Mesenteric fat pad (tissue), 1 donor: Measurements from ENCODE around the gene TCEA3. TPM values are rescaled to one million over a fixed set of nuclear protein-coding genes. Genes with fewer than 3 reads are reported as not detected.

ENCODE experiments used
- DNase-seq: peaks from one replicate; pipeline ENCODE4 v3.0.0-alpha.2; 2020; ENCODE audit warnings: low spot score
- long read RNA-seq: library from polyadenylated mRNA; unstranded; transcript quantifications from one replicate; pipeline ENCODE4 v2.0.0, GENCODE V29; 2020
- total RNA-seq: library from RNA; stranded (reverse); fragmentation: NEBNext Ultra II Directional; extraction: Animal tissue kit (Norgen Biotek cat#: 25700); gene quantifications from one replicate; pipeline ENCODE4 v1.2.1, GENCODE V29; 2021
- donor health status: DM: yes; HTN: yes; CAD: no.

The TCEA3 gene
- total RNA-seq, result 8.3 TPM
- long read RNA-seq, transcript TCEA3-203 (11 exons, 1,559 nt), result major isoform, 23 of 29 reads
- long read RNA-seq, partial matches to known transcripts, result 0 of 29 reads
- long read RNA-seq, other reads (novel, unspliced or antisense), result 4 of 29 reads

GRCh38 chr1:23424293-23425192, at the start of gene TCEA3:
Gene TCEA3 (minus strand): TSS chr1:23424748. CDS start chr1:23424633, 115 bp downstream.
- DNase-seq, result no peak

- DNase-seq, result no peak
Observed at GRCh38 chr1:23473037-23473800, 48.7 kb upstream of the TCEA3 start.

GRCh38 chr1:23472351-23473036, 47.9 kb upstream of the TCEA3 start:
- DNase-seq, result no peak

GRCh38 chr1:23471473-23472075, 47.0 kb upstream of the TCEA3 start:
- no peak for DNase-seq

GRCh38 chr1:23470282-23471070, 45.9 kb upstream of the TCEA3 start:
- DNase-seq, result no peak

GRCh38 chr1:23469372-23469982, 44.9 kb upstream of the TCEA3 start:
- no peak for DNase-seq

- no peak for DNase-seq
Observed at GRCh38 chr1:23466423-23466989, 42.0 kb upstream of the TCEA3 start.

- no peak for DNase-seq
Observed at GRCh38 chr1:23463286-23463685, 38.7 kb upstream of the TCEA3 start.

GRCh38 chr1:23462766-23463165, 38.2 kb upstream of the TCEA3 start:
- DNase-seq, result no peak

- no peak for DNase-seq
Observed at GRCh38 chr1:23461050-23461449, 36.5 kb upstream of the TCEA3 start.

GRCh38 chr1:23460519-23460918, 36.0 kb upstream of the TCEA3 start:
- no peak for DNase-seq

GRCh38 chr1:23459338-23459757, 34.8 kb upstream of the TCEA3 start:
- DNase-seq, result no peak

GRCh38 chr1:23456226-23456625, 31.7 kb upstream of the TCEA3 start:
- DNase-seq, result no peak

GRCh38 chr1:23453455-23454000, 29.0 kb upstream of the TCEA3 start:
- DNase-seq, result no peak

- DNase-seq, result no peak
Observed at GRCh38 chr1:23452011-23452411, 27.5 kb upstream of the TCEA3 start.

GRCh38 chr1:23451441-23451840, 26.9 kb upstream of the TCEA3 start:
- DNase-seq, result no peak

- DNase-seq, result no peak
Observed at GRCh38 chr1:23450894-23451293, 26.3 kb upstream of the TCEA3 start.

GRCh38 chr1:23449958-23450357, 25.4 kb upstream of the TCEA3 start:
- no peak for DNase-seq

GRCh38 chr1:23449306-23449705, 24.8 kb upstream of the TCEA3 start:
- DNase-seq, result no peak
